ENCODE data around the gene CCDC175. TPM values are rescaled to one million over a fixed set of nuclear protein-coding genes. Genes with fewer than 3 reads are reported as not detected.

Gene CCDC175
- total RNA-seq, 1 experiment from 2014 or later: not detected

DNA sequence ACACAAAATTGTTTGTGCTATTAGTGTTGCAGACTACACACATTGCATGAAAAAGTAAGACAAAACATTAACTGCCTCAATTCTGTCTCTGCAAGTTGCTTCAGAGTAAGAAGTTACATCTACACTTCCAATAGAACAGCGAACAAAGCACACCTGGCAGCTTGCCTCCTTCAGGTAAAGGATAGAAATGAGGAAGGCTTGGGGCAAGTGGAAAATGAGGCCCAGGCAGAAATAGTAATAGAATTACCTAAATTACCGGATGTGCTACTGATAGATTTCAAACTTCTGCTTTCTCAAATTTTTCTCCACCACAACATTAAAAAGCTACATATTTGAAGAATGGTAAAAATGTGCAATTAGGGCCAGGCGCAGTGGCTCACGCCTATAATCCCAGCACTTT lies 37.7 kb downstream of the CCDC175 start:
- Histone ChIP-seq H3K27ac (ENCODE audit: low read length) (no peak overlapping the region), H3K36me3 (ENCODE audit: low read depth, low read length) (no peaks in the 10 kb centered on the region), H4K20me1 (ENCODE audit: low read length) (no peaks in the 10 kb centered on the region), H3K27me3 (ENCODE audit: low read length) (peaks cover 75% of the 10 kb centered on the region), H3K79me2 (ENCODE audit: low read length) (no peaks in the 10 kb centered on the region), H3K9ac (ENCODE audit: low read length) (no peak overlapping the region), H3K4me2 (ENCODE audit: low read length) (no peak overlapping the region), H3K9me3 (ENCODE audit: low read length) (no peaks in the 10 kb centered on the region), H2AFZ (ENCODE audit: low read length) (no peak overlapping the region), H3F3A (ENCODE audit: low read length, unreplicated experiment) (no peaks in the 10 kb centered on the region), H3K4me1 (ENCODE audit: insufficient read depth, low read length) (no peaks in the 10 kb centered on the region), H3K9me2 (replicated peaks; ENCODE audit: low read length) (no peaks in the 10 kb centered on the region), H3K4me3 (ENCODE audit: low read length) (no peak overlapping the region)
- POLR2A ChIA-PET (ENCODE audit: unreplicated experiment): no interaction called here
- TF ChIP-seq EZH2 (IDR thresholded peaks at IDR 0.05; ENCODE audit: low read length, unreplicated experiment) (no peak), EZH2phosphoT487 (IDR thresholded peaks at IDR 0.05; ENCODE audit: borderline replicate concordance, low read length) (no peak)
- TF ChIP-seq, protein P1, sequence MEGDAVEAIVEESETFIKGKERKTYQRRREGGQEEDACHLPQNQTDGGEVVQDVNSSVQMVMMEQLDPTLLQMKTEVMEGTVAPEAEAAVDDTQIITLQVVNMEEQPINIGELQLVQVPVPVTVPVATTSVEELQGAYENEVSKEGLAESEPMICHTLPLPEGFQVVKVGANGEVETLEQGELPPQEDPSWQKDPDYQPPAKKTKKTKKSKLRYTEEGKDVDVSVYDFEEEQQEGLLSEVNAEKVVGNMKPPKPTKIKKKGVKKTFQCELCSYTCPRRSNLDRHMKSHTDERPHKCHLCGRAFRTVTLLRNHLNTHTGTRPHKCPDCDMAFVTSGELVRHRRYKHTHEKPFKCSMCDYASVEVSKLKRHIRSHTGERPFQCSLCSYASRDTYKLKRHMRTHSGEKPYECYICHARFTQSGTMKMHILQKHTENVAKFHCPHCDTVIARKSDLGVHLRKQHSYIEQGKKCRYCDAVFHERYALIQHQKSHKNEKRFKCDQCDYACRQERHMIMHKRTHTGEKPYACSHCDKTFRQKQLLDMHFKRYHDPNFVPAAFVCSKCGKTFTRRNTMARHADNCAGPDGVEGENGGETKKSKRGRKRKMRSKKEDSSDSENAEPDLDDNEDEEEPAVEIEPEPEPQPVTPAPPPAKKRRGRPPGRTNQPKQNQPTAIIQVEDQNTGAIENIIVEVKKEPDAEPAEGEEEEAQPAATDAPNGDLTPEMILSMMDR (conservative IDR thresholded peaks at IDR 0.05; ENCODE audit: low read depth, low read length): no peak
- ATAC-seq: no peak
- intact Hi-C loops (cut with micrococcal nuclease): no loop called here
- no peak for DNase-seq
- no TSS peak for BruUV-seq (replicated peaks)
- CTCF ChIA-PET: no interaction called here

DNA sequence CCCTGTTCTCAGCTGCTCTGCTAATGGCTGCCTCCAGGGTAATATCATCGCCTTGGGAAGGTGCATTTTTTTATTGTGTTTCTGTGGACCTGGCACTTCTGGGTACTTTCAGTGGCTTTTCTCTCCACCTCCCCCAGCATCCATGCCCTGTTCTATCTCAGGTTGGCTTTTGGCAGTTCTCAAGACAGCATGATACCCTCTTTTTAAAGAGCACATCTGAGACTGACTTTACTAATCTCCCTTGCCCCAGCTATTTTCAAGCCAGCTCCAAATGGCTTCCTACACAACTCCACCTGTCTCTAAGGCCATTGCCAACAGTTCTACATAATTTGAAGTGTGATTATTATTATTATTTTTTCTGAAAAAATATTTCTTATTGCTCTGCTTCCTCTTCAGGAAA lies 39.1 kb downstream of the CCDC175 start:
- BruUV-seq (replicated peaks): no TSS peak
- DNase-seq: no peak
- Histone ChIP-seq H3K36me3 (ENCODE audit: low read depth, low read length) (no peaks in the 10 kb centered on the region), H3K9me3 (ENCODE audit: low read length) (no peaks in the 10 kb centered on the region), H3K9ac (ENCODE audit: low read length) (no peak overlapping the region), H3K4me1 (ENCODE audit: insufficient read depth, low read length) (no peaks in the 10 kb centered on the region), H4K20me1 (ENCODE audit: low read length) (no peaks in the 10 kb centered on the region), H3K4me3 (ENCODE audit: low read length) (no peak overlapping the region), H3K79me2 (ENCODE audit: low read length) (no peaks in the 10 kb centered on the region), H3K4me2 (ENCODE audit: low read length) (no peak overlapping the region), H3K27me3 (ENCODE audit: low read length) (peaks cover 77% of the 10 kb centered on the region), H3K9me2 (replicated peaks; ENCODE audit: low read length) (no peaks in the 10 kb centered on the region), H2AFZ (ENCODE audit: low read length) (no peak overlapping the region), H3K27ac (ENCODE audit: low read length) (no peak overlapping the region), H3F3A (ENCODE audit: low read length, unreplicated experiment) (no peaks in the 10 kb centered on the region)
- intact Hi-C loops (cut with micrococcal nuclease): no loop called here
- TF ChIP-seq EZH2 (IDR thresholded peaks at IDR 0.05; ENCODE audit: low read length, unreplicated experiment) (no peak), EZH2phosphoT487 (IDR thresholded peaks at IDR 0.05; ENCODE audit: borderline replicate concordance, low read length) (no peak)
- TF ChIP-seq, protein P1 (conservative IDR thresholded peaks at IDR 0.05; ENCODE audit: low read depth, low read length): no peak
- POLR2A ChIA-PET (ENCODE audit: unreplicated experiment): no interaction called here
- no peak for ATAC-seq
- CTCF ChIA-PET: no interaction called here

DNA sequence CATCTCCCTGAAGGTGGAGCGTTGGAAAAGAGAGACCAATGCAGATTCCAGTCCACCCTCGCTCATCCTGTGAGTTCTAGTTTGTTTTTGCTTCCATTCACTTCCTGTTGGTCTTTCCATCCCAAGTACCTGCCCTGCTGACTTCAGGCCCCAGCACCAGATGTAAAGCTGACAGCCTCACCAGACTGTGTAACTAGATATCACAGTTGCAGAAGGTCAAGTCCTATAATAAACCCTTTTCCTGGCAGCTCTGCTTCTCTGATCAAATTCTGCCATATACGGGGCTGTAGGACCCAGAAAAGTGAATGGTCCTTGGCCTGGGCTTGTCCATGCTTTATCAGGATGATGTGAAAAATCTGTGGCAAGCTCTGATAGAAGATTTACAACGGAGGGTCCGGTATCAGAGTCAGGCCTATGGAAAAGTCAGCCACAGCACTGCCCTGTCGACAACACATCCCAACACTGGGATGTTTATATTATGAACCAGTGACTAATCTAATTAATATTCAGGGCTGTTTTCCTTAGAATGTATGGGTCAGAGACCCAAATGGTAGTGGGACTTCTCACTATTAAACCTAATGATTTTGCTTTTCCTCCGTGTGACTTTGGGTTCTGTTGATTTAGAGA lies 42.1 kb downstream of the CCDC175 start:
- H4K20me1 ChIP-seq (ENCODE audit: low read length): no peaks in the 10 kb centered on the region
- no peaks in the 10 kb centered on the region for H3K9me3 ChIP-seq (ENCODE audit: low read length)
- no peak overlapping the region for H2AFZ ChIP-seq (ENCODE audit: low read length)
- no peaks in the 10 kb centered on the region for H3K4me1 ChIP-seq (ENCODE audit: insufficient read depth, low read length)
- H3K9ac ChIP-seq (ENCODE audit: low read length): no peak overlapping the region
- BruUV-seq (replicated peaks): no TSS peak
- ChIA-PET CTCF (no interaction called here), POLR2A (ENCODE audit: unreplicated experiment) (no interaction called here)
- no peaks in the 10 kb centered on the region for H3K79me2 ChIP-seq (ENCODE audit: low read length)
- no peak overlapping the region for H3K27ac ChIP-seq (ENCODE audit: low read length)
- peaks cover 75% of the 10 kb centered on the region for H3K27me3 ChIP-seq (ENCODE audit: low read length)
- H3K36me3 ChIP-seq (ENCODE audit: low read depth, low read length): no peaks in the 10 kb centered on the region
- no peak overlapping the region for H3K4me2 ChIP-seq (ENCODE audit: low read length)
- H3K4me3 ChIP-seq (ENCODE audit: low read length): no peak overlapping the region
- DNase-seq (no peak), ATAC-seq (no peak)
- H3F3A ChIP-seq (ENCODE audit: low read length, unreplicated experiment): no peaks in the 10 kb centered on the region
- intact Hi-C loops (cut with micrococcal nuclease): no loop called here
- no peaks in the 10 kb centered on the region for H3K9me2 ChIP-seq (replicated peaks; ENCODE audit: low read length)
- no peak for TF ChIP-seq EZH2 (IDR thresholded peaks at IDR 0.05; ENCODE audit: low read length, unreplicated experiment)
- TF ChIP-seq, protein P1 (conservative IDR thresholded peaks at IDR 0.05; ENCODE audit: low read depth, low read length): no peak
- TF ChIP-seq EZH2phosphoT487 (IDR thresholded peaks at IDR 0.05; ENCODE audit: borderline replicate concordance, low read length): no peak

All from PC-3 (cell line).